ENCODE measurements around the gene STAT3. TPM values are rescaled to one million over a fixed set of nuclear protein-coding genes. Genes with fewer than 3 reads are reported as not detected.
A peak's percentile ranks its signal among the peaks of the same experiment; 100 is the strongest.

STAT3 gene
- total and polyA plus RNA-seq, 2 of the 13 experiments (the other 11 are each of a cell fraction or from before 2014, with no cell fraction given), result 61.8 to 62.4 TPM

GRCh38 chr17:42276609-42277341 is 111.5 kb downstream of the STAT3 start (continued):
- TF ChIP-seq, protein P1, sequence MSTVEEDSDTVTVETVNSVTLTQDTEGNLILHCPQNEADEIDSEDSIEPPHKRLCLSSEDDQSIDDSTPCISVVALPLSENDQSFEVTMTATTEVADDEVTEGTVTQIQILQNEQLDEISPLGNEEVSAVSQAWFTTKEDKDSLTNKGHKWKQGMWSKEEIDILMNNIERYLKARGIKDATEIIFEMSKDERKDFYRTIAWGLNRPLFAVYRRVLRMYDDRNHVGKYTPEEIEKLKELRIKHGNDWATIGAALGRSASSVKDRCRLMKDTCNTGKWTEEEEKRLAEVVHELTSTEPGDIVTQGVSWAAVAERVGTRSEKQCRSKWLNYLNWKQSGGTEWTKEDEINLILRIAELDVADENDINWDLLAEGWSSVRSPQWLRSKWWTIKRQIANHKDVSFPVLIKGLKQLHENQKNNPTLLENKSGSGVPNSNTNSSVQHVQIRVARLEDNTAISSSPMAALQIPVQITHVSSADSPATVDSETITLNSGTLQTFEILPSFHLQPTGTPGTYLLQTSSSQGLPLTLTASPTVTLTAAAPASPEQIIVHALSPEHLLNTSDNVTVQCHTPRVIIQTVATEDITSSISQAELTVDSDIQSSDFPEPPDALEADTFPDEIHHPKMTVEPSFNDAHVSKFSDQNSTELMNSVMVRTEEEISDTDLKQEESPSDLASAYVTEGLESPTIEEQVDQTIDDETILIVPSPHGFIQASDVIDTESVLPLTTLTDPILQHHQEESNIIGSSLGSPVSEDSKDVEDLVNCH (CRISPR knock-in tag; IDR thresholded peaks at IDR 0.05), result no peak
- no peak for TF ChIP-seq ZNF138 (CRISPR knock-in tag; IDR thresholded peaks at IDR 0.05; ENCODE audit: low read depth)
- TF ChIP-seq ZFP36L2 (CRISPR knock-in tag; IDR thresholded peaks at IDR 0.05), result no peak
- no peak for TF ChIP-seq KIAA2018 (CRISPR knock-in tag; IDR thresholded peaks at IDR 0.05; ENCODE audit: borderline replicate concordance)
- no peak for TF ChIP-seq ZNF367 (CRISPR knock-in tag; IDR thresholded peaks at IDR 0.05; ENCODE audit: borderline replicate concordance)
- TF ChIP-seq, protein P2, sequence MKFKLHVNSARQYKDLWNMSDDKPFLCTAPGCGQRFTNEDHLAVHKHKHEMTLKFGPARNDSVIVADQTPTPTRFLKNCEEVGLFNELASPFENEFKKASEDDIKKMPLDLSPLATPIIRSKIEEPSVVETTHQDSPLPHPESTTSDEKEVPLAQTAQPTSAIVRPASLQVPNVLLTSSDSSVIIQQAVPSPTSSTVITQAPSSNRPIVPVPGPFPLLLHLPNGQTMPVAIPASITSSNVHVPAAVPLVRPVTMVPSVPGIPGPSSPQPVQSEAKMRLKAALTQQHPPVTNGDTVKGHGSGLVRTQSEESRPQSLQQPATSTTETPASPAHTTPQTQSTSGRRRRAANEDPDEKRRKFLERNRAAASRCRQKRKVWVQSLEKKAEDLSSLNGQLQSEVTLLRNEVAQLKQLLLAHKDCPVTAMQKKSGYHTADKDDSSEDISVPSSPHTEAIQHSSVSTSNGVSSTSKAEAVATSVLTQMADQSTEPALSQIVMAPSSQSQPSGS (CRISPR knock-in tag; IDR thresholded peaks at IDR 0.05), result peak; percentile 59; the same call in 1 of the 2 replicates
- TF ChIP-seq DNMT3B (CRISPR knock-in tag; conservative IDR thresholded peaks at IDR 0.05), result peak; percentile 46; the same call in 1 of the 2 replicates
- TF ChIP-seq EHMT2 (IDR thresholded peaks at IDR 0.05; ENCODE audit: borderline replicate concordance, low read depth, low read length), result no peak
- TF ChIP-seq CHD4 (IDR thresholded peaks at IDR 0.05; ENCODE audit: borderline replicate concordance, low read length), result 0 out of 2 replicates have a peak, but pooled peaks have one; percentile 33
- peak; percentile 85; the same call in 1 of the 2 replicates for TF ChIP-seq ZNF256 (CRISPR knock-in tag; conservative IDR thresholded peaks at IDR 0.05)
- 0 out of 2 replicates have a peak, but pooled peaks have one; percentile 49 for TF ChIP-seq ZNF225 (CRISPR knock-in tag; IDR thresholded peaks at IDR 0.05)
- TF ChIP-seq UBTF (CRISPR knock-in tag; IDR thresholded peaks at IDR 0.05), result peak; percentile 84
- 0 out of 2 replicates have a peak, but pooled peaks have one; percentile 26 for TF ChIP-seq ZNF775 (CRISPR knock-in tag; IDR thresholded peaks at IDR 0.05; ENCODE audit: borderline replicate concordance)
- peak; percentile 84; the same call in 1 of the 2 replicates for TF ChIP-seq MEIS2 (CRISPR knock-in tag; IDR thresholded peaks at IDR 0.05)
